Neural progenitor cell (in vitro differentiated cells): ENCODE data around the gene RDX. TPM values are rescaled to one million over a fixed set of nuclear protein-coding genes. Genes with fewer than 3 reads are reported as not detected.
A peak's percentile ranks its signal among the peaks of the same experiment; 100 is the strongest.

ENCODE experiments used
- DNase-seq: peaks from one replicate; pipeline ENCODE4 v3.0.0-alpha.2; 2016; ENCODE audit warnings: low spot score
- H2AFZ ChIP-seq: fragments of 200-600 bp; sonication (generic); replicated peaks from 2 replicates; pipeline ENCODE4 v1.6.1; 2016; ENCODE audit warnings: antibody characterized with exemption
- H3F3A ChIP-seq: fragments of 200-600 bp; sonication (generic); 2 replicates; pipeline ENCODE4 v1.6.1; 2016; ENCODE audit warnings: antibody characterized with exemption, low read depth
- H3K27ac ChIP-seq: fragments of 200-600 bp; sonication (generic); 2 replicates; pipeline ENCODE4 v1.5.1; 2016; ENCODE audit warnings: mild to moderate bottlenecking
- H3K27me3 ChIP-seq: fragments of 200-600 bp; sonication (generic); 2 replicates; pipeline ENCODE4 v1.6.1; 2016; ENCODE audit warnings: mild to moderate bottlenecking, moderate library complexity
- H3K36me3 ChIP-seq: fragments of 200-600 bp; sonication (generic); 2 replicates; pipeline ENCODE4 v1.5.1; 2016
- H3K4me1 ChIP-seq: fragments of 200-600 bp; sonication (generic); 2 replicates; pipeline ENCODE4 v1.6.1; 2016; ENCODE audit warnings: mixed run types
- H3K4me2 ChIP-seq: fragments of 200-600 bp; sonication (generic); 2 replicates; pipeline ENCODE4 v1.6.1; 2016
- H3K4me3 ChIP-seq: fragments of 200-600 bp; sonication (generic); 2 replicates; pipeline ENCODE4 v1.5.1; 2016
- H3K79me2 ChIP-seq: fragments of 200-600 bp; sonication (generic); 2 replicates; pipeline ENCODE4 v1.6.1; 2016; ENCODE audit warnings: low read depth
- H3K9ac ChIP-seq: fragments of 200-600 bp; sonication (generic); 2 replicates; pipeline ENCODE4 v1.6.1; 2016
- H3K9me3 ChIP-seq: fragments of 200-600 bp; sonication (generic); 2 replicates; pipeline ENCODE4 v1.5.1; 2016; ENCODE audit warnings: low read depth
- H4K20me1 ChIP-seq: fragments of 200-600 bp; sonication (generic); 2 replicates; pipeline ENCODE4 v1.6.1; 2016; ENCODE audit warnings: low read depth
- H3K27ac Mint-ChIP-seq: 3 replicates; pipeline ENCODE4 v1.8.0; 2021; ENCODE audit warnings: mixed read lengths
- H3K27me3 Mint-ChIP-seq: 2 replicates; pipeline ENCODE4 v1.8.0; 2022; ENCODE audit warnings: low read depth, mild to moderate bottlenecking, inconsistent platforms, moderate library complexity, mixed read lengths; ENCODE audit not compliant: insufficient read depth
- H3K36me3 Mint-ChIP-seq: 3 replicates; pipeline ENCODE4 v1.8.0; 2021; ENCODE audit warnings: mixed read lengths
- H3K4me1 Mint-ChIP-seq: 3 replicates; pipeline ENCODE4 v1.8.0; 2021; ENCODE audit warnings: mixed read lengths
- H3K4me3 Mint-ChIP-seq: 3 replicates; pipeline ENCODE4 v1.8.0; 2021; ENCODE audit warnings: mild to moderate bottlenecking, moderate library complexity, mixed read lengths
- H3K9me3 Mint-ChIP-seq: 3 replicates; pipeline ENCODE4 v1.8.0; 2020; ENCODE audit warnings: mixed read lengths
- EZH2 ChIP-seq: fragments of 200-600 bp; sonication (generic); IDR thresholded peaks from 2 replicates; pipeline ENCODE4 v1.6.1; 2017; ENCODE audit warnings: antibody characterized with exemption, mild to moderate bottlenecking, moderate library complexity
- EZH2phosphoT487 ChIP-seq: fragments of 200-600 bp; sonication (generic); IDR thresholded peaks from 2 replicates; pipeline ENCODE4 v1.6.1; 2017; ENCODE audit warnings: antibody characterized with exemption
- total RNA-seq: library from RNA; depleted of rRNA; stranded (reverse); fragments of >200 nt; gene quantifications from 2 replicates; pipeline ENCODE4 v1.2.3, GENCODE V29; 2015; ENCODE audit warnings: low replicate concordance
- TF ChIP-seq, protein P1 (sequence below): fragments of 200-600 bp; sonication (generic); IDR thresholded peaks from 2 replicates; pipeline ENCODE4 v1.5.1; 2017; ENCODE audit warnings: antibody characterized with exemption, mild to moderate bottlenecking

RDX gene
- total RNA-seq, 1 donor from 2014 or later, result 199 TPM

- Mint-ChIP-seq H3K27me3 (peaks cover 11% of the 10 kb centered on the region), H3K27ac (peak overlapping the region; percentile 90), H3K9me3 (no peaks in the 10 kb centered on the region), H3K4me1 (peaks cover 34% of the 10 kb centered on the region), H3K4me3 (no peak overlapping the region), H3K36me3 (no peaks in the 10 kb centered on the region)
- H3K27me3 ChIP-seq, result no peaks in the 10 kb centered on the region
- H4K20me1 ChIP-seq, result no peaks in the 10 kb centered on the region
- DNase-seq, result no peak
- H3K9ac ChIP-seq, result no peak overlapping the region
- no peak overlapping the region for H3K4me3 ChIP-seq
- TF ChIP-seq, protein P1, sequence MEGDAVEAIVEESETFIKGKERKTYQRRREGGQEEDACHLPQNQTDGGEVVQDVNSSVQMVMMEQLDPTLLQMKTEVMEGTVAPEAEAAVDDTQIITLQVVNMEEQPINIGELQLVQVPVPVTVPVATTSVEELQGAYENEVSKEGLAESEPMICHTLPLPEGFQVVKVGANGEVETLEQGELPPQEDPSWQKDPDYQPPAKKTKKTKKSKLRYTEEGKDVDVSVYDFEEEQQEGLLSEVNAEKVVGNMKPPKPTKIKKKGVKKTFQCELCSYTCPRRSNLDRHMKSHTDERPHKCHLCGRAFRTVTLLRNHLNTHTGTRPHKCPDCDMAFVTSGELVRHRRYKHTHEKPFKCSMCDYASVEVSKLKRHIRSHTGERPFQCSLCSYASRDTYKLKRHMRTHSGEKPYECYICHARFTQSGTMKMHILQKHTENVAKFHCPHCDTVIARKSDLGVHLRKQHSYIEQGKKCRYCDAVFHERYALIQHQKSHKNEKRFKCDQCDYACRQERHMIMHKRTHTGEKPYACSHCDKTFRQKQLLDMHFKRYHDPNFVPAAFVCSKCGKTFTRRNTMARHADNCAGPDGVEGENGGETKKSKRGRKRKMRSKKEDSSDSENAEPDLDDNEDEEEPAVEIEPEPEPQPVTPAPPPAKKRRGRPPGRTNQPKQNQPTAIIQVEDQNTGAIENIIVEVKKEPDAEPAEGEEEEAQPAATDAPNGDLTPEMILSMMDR, result no peak
- TF ChIP-seq EZH2, result no peak
- no peak for TF ChIP-seq EZH2phosphoT487
- no peak overlapping the region for H3K4me2 ChIP-seq
- H3K4me1 ChIP-seq, result peaks cover 4% of the 10 kb centered on the region
- no peak overlapping the region for H2AFZ ChIP-seq
- H3K36me3 ChIP-seq, result no peaks in the 10 kb centered on the region
- H3F3A ChIP-seq, result no peaks in the 10 kb centered on the region
- H3K79me2 ChIP-seq, result no peaks in the 10 kb centered on the region
- no peak overlapping the region for H3K27ac ChIP-seq
- no peaks in the 10 kb centered on the region for H3K9me3 ChIP-seq
Measured at GRCh38 chr11:110176366-110177085, 119.9 kb downstream of the RDX start.

GRCh38 chr11:110174645-110175310, 121.6 kb downstream of the RDX start:
- TF ChIP-seq EZH2, result no peak
- no peak for TF ChIP-seq EZH2phosphoT487
- TF ChIP-seq, protein P1, result no peak
- DNase-seq, result no peak
- Mint-ChIP-seq H3K4me1 (peaks cover 34% of the 10 kb centered on the region), H3K27ac (no peak overlapping the region), H3K9me3 (no peaks in the 10 kb centered on the region), H3K27me3 (peaks cover 9% of the 10 kb centered on the region), H3K4me3 (no peak overlapping the region), H3K36me3 (no peaks in the 10 kb centered on the region)
- no peaks in the 10 kb centered on the region for H3K79me2 ChIP-seq
- no peak overlapping the region for H2AFZ ChIP-seq
- H3K27ac ChIP-seq, result no peak overlapping the region
- no peak overlapping the region for H3K9ac ChIP-seq
- H3K4me2 ChIP-seq, result no peak overlapping the region
- H3K4me1 ChIP-seq, result peaks cover 4% of the 10 kb centered on the region
- H4K20me1 ChIP-seq, result no peaks in the 10 kb centered on the region
- no peaks in the 10 kb centered on the region for H3K36me3 ChIP-seq
- H3K9me3 ChIP-seq, result no peaks in the 10 kb centered on the region
- H3K27me3 ChIP-seq, result no peaks in the 10 kb centered on the region
- no peaks in the 10 kb centered on the region for H3F3A ChIP-seq
- H3K4me3 ChIP-seq, result no peak overlapping the region

DNA sequence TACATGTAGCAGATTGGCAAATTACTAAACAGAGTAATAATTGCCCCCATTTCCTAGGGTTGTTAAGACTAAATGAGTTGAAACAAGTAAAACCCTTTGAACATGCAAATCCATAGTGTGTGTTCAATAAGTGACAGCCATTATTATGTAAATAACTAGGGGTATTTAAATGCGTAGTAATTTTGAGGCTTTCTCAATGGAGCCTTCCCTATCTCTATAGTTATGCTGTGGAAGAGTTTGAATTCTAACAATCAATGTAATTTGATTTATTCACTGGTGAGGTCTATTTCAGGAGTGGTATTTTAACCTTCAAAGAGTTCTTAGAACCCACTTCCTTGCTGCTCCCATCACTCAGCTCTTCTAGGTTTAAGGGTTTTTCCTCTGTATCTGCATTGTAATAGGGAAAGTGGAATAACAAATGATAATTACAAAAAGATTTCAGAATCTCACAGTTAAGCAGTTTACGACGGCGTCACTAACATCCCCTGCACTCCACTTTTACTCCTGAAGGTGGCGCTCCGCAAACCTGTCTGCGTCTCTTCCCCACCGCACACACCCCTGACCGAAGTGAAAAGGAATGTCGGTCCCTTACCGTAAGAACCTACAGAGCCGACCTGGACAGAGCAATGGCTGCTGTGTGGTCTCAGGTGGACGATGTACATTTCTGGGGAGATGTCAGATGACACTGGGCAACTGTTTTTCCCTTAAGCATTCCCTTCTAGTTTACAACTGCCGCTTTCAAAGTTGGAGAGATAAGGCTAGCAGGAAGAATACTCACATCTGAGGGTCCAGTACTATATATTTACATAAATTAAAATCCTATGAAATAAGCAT, 122.4 kb downstream of the RDX start:
- Histone ChIP-seq H2AFZ (no peak overlapping the region), H3K4me3 (no peak overlapping the region), H3F3A (no peaks in the 10 kb centered on the region), H3K79me2 (no peaks in the 10 kb centered on the region), H3K9me3 (no peaks in the 10 kb centered on the region), H3K27me3 (no peaks in the 10 kb centered on the region), H3K9ac (no peak overlapping the region), H4K20me1 (no peaks in the 10 kb centered on the region), H3K4me1 (peaks cover 4% of the 10 kb centered on the region), H3K27ac (no peak overlapping the region), H3K4me2 (peak overlapping the region; percentile 26), H3K36me3 (no peaks in the 10 kb centered on the region)
- peak; percentile 85 for DNase-seq
- Mint-ChIP-seq H3K36me3 (peaks cover 5% of the 10 kb centered on the region), H3K4me3 (peak overlapping the region; percentile 69), H3K27me3 (peaks cover 9% of the 10 kb centered on the region), H3K4me1 (peaks cover 34% of the 10 kb centered on the region), H3K27ac (no peak overlapping the region), H3K9me3 (no peaks in the 10 kb centered on the region)
- TF ChIP-seq, protein P1, result peak; percentile 93
- no peak for TF ChIP-seq EZH2phosphoT487
